G401 (cell line): ENCODE results near the gene LCN15. TPM values are rescaled to one million over a fixed set of nuclear protein-coding genes. Genes with fewer than 3 reads are reported as not detected.

ENCODE experiments used
- DNase-seq: peaks from one replicate; pipeline ENCODE4 v3.0.0-alpha.2; 2015; ENCODE audit warnings: low spot score
- in situ Hi-C: cut with HindIII; loops from 2 replicates; pipeline ENCODE4 v1.10.0; 2016; ENCODE audit warnings: low sequenced_read_pairs, mixed read lengths
- total RNA-seq: library from RNA; depleted of rRNA; stranded (reverse); fragments of >200 nt; shearing (Covaris generic); gene quantifications from 2 replicates; pipeline ENCODE4 v1.2.3, GENCODE V29; 2014

Gene LCN15
- total RNA-seq, 1 experiment from 2014 or later: not detected

- DNase-seq: peak; percentile 55
- in situ Hi-C loops: no loop called here
Measured at GRCh38 chr9:136728548-136729123, 35.7 kb downstream of the LCN15 start.

GRCh38 chr9:136728080-136728547 is 36.2 kb downstream of the LCN15 start:
- in situ Hi-C loops: no loop called here
- DNase-seq: peak; percentile 72

DNA sequence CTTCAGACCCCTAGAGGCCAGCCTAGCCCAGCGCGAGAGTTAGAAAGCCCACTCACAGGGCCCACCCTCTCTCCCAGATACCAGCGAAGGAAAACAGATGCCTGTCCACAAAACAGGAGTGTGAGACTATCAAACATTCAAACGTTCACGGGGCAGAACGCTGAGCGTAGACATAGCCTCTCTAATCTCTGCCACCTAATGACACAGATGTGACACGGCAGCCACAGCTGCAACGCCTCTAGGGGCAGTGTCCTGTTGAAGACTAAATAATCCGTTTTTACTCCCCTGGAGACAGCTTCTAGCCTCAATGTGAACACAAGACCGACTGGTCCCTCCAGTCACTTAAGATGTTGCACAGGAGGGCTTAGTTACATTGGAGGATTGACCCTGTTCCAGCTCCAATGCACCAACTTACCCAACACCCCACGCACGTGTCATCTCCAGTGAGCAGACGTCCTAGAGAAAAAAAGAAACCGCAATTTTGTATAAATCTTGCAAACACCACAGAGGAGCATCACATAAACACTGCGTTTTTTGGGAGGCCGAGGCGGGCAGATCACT is 37.6 kb downstream of the LCN15 start:
- no peak for DNase-seq
- in situ Hi-C loops: no loop called here

- in situ Hi-C loops: no loop called here
- DNase-seq: no peak
Measured at GRCh38 chr9:136726118-136726517, 38.2 kb downstream of the LCN15 start.

- DNase-seq: no peak
- in situ Hi-C loops: no loop called here
Measured at GRCh38 chr9:136725612-136726011, 38.7 kb downstream of the LCN15 start.

GRCh38 chr9:136724772-136725171 is 39.5 kb downstream of the LCN15 start:
- in situ Hi-C loops: no loop called here
- no peak for DNase-seq

- no peak for DNase-seq
- in situ Hi-C loops: no loop called here
Measured at GRCh38 chr9:136723989-136724388, 40.3 kb downstream of the LCN15 start.

DNA sequence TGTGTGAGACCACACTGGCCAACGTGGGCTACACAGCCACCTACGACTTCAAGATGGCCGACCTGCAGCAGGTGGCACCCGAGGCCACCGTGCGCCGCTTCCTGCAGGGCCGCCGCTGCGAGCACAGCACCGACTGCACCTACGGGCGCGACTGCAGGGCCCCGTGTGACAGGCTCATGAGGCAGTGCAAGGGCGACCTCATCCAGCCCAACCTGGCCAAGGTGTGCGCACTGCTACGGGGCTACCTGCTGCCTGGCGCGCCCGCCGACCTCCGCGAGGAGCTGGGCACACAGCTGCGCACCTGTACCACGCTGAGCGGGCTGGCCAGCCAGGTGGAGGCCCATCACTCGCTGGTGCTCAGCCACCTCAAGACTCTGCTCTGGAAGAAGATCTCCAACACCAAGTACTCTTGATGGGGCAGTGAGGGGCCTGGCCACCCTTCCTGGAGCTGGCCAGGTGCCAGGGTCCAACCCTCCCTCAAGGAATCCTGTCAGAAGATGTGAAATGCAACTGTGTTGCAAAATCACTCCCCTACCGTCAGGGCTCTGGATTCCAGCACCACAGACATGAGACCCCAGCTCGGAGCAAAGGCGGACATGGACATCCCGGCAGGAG is 40.8 kb downstream of the LCN15 start:
- peak; percentile 32 for DNase-seq
- in situ Hi-C loops: no loop called here

GRCh38 chr9:136722969-136723356 is 41.4 kb downstream of the LCN15 start:
- in situ Hi-C loops: no loop called here
- peak; percentile 73 for DNase-seq

- DNase-seq: no peak
- in situ Hi-C loops: no loop called here
Measured at GRCh38 chr9:136722093-136722968, 42.0 kb downstream of the LCN15 start.

DNA sequence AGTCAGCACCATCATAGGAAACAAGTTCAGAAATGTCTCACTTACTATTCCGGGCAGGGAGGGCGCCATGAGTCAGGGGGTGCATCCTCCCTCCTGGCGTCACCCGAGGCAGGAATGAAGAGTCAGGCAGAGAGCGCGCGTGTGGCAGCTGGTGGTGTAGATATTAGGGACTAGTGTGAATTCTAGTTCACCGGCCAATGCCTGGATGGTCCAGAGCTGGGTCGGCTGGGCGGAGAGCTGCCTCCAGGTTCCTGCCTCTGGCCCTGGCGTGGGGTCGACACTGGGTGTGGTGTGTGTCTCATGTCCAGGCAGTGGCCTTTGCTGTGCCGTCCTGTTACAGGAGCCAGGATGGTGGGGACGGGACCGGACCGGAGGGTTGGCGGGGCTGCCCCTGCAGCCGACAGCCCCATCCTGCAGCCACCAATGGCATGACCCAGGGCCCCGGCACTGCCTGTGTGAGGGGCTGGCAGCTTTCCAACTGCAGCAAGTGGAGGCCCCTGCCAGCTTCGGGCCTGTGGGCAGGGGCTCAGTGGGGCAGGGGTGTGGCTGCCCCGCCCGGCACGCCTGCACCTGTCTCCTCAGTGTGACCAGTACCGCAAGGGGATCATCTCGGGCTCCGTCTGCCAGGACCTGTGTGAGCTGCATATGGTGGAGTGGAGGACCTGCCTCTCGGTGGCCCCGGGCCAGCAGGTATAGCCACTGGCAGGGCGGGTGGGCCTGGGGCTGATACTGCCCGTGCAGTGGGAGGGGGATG is 42.8 kb downstream of the LCN15 start:
- peak; percentile 63 for DNase-seq
- in situ Hi-C loops: no loop called here

- in situ Hi-C loops: no loop called here
- no peak for DNase-seq
Measured at GRCh38 chr9:136720898-136721338, 43.4 kb downstream of the LCN15 start.

- DNase-seq: peak; percentile 52
- in situ Hi-C loops: no loop called here
Measured at GRCh38 chr9:136720251-136720897, 43.9 kb downstream of the LCN15 start.

- DNase-seq: peak; percentile 39
- in situ Hi-C loops: no loop called here
Measured at GRCh38 chr9:136719195-136719880, 45.0 kb downstream of the LCN15 start.

- in situ Hi-C loops: no loop called here
- DNase-seq: no peak
Measured at GRCh38 chr9:136718345-136719194, 45.7 kb downstream of the LCN15 start.

GRCh38 chr9:136717399-136717798 is 46.9 kb downstream of the LCN15 start:
- in situ Hi-C loops: no loop called here

GRCh38 chr9:136714893-136715274 is 49.4 kb downstream of the LCN15 start:
- in situ Hi-C loops: no loop called here
- DNase-seq: no peak

More at GRCh38 chr9:136717399-136717798, 46.9 kb downstream of the LCN15 start:
- DNase-seq: no peak
